HuH-7 (cell line): ENCODE data around the gene PLCG1.

Experiments used
- DNase-seq: peaks from one replicate; pipeline ENCODE4 v3.0.0; 2011; ENCODE audit warnings: low spot score

PLCG1 gene

DNA sequence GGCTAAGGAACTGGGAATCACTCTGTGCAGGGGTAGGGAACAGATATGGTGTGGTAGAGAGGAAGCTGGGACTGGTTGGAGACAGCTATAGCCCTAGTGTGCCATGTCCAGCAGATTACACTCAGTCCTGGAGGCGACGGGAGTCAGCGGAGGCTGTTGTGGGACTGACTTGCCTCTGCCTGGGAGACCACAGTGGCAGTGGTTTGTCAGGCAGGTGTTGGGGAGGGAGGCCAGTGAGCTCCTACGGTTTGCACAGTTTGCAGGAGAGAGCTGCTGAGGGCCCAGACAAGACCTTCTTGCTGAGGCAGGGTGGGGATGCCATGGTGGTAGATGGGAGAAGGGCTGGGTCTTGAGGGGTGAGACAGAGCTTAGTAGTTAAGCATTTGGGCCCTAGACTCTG, 4.9 kb downstream of the PLCG1 start:
- no peak for DNase-seq

DNA sequence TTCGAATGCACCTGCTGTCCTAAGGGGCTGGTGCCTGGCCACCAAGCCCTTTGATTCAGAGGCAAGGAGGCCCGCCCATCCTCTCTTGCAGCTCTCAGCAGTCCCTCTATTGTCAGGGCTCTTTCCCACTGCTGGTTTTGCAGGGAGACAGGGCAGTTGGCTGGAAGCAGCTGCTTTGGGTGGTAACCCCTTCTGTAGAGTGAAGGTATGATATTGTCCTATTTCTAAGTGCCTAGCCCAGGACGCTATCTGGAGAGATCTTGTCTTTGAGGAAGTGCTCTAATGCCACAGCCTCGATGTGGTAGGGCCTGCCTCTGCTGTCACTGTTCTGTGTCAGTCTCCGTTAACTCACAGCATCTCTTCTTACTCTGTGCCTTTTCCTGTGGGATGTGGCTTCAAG, 5.6 kb downstream of the PLCG1 start:
- DNase-seq = no peak

DNA sequence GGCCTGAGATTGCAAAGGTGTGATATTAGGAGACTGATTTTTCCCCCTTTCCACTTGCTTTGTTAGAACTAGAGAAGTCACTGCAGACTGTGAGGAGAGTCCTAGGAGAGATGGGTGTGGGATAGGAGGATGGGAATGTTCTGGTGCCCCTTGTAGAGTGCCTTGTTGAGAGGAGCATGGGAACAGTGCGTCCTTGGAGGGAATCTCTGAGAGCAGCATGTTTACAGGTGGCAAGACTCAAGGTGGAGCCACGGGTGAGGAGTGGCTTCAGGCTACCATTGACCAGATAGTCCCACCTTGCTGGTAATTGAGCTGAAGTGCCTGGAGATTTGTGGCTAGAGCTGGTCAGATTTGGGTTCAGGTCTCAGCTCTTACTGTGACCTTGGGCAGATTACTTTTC, 6.0 kb downstream of the PLCG1 start:
- DNase-seq = no peak

- DNase-seq = no peak
Measured at GRCh38 chr20:41145317-41145716, 8.0 kb downstream of the PLCG1 start.

DNA sequence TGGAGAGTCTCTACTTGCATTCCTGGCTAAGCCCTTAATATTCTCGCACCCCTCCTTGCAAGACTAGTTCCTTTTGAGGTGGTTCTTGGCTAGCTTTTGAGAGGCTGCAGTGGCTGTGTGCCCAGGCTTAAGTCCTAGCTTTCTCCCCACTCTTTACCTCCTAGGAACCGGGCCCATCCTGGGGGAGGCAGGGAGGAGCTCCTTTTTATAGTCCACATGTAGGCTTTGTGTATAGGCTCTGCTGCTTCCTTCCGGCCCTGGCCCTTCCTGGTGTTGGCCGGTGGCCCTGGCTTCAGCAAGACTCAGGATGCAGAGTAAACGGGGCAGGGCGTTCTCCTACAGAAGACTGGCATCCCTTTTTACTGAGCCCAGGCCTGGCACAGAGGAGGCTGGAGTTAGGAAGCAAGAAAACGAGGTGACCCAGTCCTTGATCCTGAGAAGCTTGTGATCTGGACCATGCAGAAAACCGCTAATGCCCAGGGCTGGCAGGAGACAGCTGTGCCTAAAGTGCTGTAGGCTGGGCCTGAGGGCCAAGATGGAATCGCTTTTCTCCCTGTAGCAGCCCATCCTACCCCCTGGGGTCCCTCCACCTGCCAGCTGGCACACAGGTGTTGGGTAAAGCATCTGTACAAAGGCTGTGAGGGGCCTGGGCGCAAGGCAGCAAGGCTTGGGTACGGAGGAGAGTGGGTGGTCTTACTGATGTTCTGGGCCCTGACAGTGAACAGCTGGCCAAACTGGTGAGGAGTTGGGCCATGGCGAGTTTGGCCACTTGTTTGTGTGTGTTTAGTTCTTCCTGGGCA, 8.7 kb downstream of the PLCG1 start:
- no peak for DNase-seq

- no peak for DNase-seq
Measured at GRCh38 chr20:41147767-41148191, 10.4 kb downstream of the PLCG1 start.

GRCh38 chr20:41148942-41149341, 11.6 kb downstream of the PLCG1 start:
- no peak for DNase-seq

DNA sequence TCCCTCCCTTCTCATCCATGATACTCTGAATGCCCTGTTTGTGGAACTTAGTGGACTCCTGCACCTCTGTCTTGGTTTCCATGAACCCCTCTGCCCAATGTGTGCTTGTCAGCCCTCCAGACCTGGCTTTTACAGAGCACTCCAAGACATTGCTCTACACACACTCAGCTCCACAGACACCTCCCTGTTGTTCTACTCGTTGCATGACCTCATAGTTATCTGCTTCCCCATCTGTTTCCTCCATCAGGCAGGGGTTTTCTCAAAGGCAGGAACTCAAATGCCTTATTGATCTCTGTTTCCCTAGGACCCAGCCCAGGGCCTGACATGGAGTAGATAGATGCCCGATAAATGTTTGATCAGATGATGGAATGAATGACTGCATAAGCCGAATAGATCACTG, 13.3 kb downstream of the PLCG1 start:
- DNase-seq = no peak

- DNase-seq = no peak
Measured at GRCh38 chr20:41151134-41151869, 14.0 kb downstream of the PLCG1 start.

DNA sequence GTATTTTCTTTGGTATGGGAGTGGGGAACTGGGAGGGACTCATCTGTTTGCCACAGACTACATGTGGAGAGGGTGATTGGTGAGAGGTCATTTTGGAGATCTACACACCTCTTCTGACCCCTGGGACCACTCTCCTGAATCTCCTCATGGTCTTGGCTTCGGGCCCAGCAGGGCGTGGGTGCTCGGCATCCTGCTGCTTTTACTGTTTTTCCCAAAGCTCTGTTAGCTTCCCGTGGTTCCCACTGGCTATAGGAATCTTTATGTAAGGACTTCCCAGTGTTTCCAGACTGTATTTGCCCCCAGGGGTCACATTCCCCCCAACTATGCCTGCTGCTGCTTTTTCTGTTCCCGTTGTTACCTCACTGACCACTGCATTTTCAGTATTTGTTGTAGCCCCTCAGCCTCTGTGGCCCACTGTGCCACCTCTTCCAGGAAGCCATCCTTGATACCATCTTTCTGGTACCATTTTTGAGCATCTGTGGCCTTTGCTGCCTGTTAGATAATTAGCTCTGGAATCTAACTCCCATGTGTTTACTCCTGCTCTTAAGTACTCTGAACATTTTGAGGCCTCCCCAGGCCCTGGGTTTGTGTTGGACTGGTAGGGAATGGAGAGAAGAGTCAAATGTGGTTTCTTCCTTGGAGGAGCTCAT, 14.9 kb downstream of the PLCG1 start:
- DNase-seq = no peak

DNA sequence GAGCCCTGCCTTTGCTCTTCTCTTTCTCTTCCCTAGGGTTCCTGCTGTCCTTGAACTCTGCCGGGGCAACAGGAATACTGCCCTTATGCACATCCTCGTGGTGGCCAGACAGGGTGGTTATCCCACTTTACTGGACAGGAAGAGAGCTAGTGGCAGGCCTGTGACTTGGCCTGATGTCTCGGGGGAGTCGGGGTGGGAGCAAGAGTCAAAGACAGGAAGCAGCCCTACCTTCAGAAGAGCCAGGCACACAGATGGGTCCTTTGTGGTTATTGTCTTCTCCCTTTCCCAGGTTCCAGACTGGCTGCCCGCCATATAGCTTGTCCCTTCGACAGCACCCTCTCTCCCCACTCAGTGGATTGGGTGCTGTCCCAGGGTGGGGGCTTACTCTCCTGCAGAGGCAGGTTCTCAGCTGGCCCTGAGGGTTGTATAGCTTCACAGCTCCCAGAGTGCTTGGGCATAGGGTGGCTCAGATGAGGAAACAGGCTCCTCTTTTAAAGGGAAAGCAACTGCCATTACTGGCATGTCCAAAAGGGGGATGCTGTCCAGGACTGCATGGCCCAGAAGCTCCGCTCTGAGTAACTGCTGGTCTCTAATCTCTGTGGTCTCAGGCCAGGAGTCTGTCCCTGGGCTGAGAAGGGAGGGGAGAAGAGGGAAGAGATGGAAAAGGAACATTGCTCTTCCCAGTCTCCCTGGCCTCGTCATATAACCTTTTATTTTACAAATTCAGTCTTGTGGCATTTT, 17.3 kb downstream of the PLCG1 start:
- no peak for DNase-seq

DNA sequence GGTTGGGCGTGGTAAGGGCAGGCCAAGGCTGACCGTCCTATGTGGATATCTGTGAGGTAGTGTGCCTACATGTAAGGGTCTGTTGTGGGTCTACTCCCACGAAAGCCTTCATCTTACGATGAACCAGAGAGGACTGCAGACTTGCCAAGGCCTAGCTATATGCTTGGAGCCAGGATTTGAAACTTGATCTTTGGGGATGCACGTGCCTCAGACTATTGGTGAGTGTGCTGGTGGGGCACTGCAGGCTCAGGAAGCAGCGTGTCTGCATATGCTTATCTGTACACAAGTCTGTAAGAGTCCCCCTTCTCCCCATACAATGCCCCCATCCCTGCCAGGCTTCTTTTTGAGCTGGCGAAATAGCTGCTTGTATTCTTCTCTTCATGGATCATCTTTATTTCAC, 17.9 kb downstream of the PLCG1 start:
- DNase-seq = no peak

DNA sequence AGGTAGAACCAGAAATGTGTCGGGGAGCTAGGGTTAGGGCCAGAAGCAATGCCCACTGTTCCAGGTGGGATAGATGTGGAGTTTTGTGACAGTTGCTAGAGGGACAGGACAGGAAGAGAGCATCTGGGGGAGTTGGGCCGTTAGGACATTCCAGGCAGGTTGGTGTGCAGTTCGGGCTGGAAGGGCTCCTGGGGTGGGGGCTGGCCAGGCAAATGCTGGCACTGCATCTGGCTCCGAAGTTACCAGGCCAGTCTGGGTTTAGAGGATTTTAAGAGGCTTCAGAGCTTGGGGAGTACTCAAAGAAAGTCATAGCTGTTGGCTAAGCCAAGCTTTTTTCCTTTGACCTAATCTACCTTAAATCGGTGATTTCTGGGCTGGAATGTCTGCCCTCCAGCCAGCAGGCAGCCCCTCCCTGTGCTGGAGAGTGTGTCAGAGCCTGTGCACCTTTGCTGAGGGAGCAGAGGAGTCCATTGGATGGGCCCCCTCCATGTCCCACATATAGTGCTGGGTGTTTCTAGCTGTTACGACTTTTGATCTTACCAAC, 20.8 kb downstream of the PLCG1 start:
- no peak for DNase-seq

- DNase-seq = no peak
Measured at GRCh38 chr20:41159547-41159946, 22.2 kb downstream of the PLCG1 start.

- no peak for DNase-seq
Measured at GRCh38 chr20:41160686-41161085, 23.3 kb downstream of the PLCG1 start.

GRCh38 chr20:41161886-41162285, 24.5 kb downstream of the PLCG1 start:
- DNase-seq = no peak

DNA sequence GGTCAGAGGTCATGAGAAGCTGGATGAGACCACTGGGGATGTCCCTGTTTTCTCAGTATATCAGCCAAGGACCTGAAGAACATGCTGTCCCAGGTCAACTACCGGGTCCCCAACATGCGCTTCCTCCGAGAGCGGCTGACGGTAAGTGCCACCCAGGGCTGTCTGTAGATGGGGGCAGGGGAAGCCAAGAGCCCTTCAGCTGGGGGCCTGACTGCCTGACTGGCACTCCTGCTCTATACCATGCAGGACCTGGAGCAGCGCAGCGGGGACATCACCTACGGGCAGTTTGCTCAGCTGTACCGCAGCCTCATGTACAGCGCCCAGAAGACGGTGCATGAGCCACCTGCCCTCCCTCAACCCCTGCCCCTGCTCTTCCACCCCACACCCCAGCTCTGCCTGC, 25.1 kb downstream of the PLCG1 start:
- DNase-seq = no peak

- DNase-seq = no peak
Measured at GRCh38 chr20:41163821-41164220, 26.5 kb downstream of the PLCG1 start.

- no peak for DNase-seq
Measured at GRCh38 chr20:41165001-41165882, 27.9 kb downstream of the PLCG1 start.

DNA sequence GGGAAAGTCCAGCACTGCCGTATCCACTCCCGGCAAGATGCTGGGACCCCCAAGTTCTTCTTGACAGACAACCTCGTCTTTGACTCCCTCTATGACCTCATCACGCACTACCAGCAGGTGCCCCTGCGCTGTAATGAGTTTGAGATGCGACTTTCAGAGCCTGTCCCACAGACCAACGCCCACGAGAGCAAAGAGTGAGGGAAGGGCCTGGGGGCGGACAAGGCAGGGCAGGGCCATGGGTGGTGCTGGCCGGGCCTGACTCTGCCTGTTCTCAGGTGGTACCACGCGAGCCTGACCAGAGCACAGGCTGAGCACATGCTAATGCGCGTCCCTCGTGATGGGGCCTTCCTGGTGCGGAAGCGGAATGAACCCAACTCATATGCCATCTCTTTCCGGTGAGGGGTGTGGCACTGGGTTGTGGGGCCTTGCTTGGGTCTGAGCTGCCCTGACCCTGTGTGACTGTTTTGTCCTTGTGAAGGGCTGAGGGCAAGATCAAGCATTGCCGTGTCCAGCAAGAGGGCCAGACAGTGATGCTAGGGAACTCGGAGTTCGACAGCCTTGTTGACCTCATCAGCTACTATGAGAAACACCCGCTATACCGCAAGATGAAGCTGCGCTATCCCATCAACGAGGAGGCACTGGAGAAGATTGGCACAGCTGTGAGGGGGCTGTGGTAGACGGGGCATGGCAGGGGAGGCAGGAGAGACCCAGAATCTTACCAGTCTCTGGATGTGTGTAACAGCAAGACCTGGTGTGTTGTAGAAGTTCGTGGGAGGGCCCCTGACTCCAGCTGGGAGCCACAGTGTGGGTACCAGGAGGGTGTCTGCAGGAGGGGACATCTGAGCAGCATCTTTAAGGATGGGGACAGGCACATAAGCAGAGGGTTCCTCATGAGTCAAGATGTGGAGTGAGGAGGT, 29.1 kb downstream of the PLCG1 start:
- DNase-seq = no peak
